Measurements from ENCODE around the gene GCK.
A peak's percentile ranks its signal among the peaks of the same experiment; 100 is the strongest.

The GCK gene

GRCh38 chr7:44116087-44116788 lies 73.0 kb downstream of the GCK start:
- DNase-seq: no peak

- DNase-seq: no peak
Measured at GRCh38 chr7:44114586-44115310, 74.5 kb downstream of the GCK start.

GRCh38 chr7:44113764-44114354 lies 75.4 kb downstream of the GCK start:
- DNase-seq: no peak

GRCh38 chr7:44112997-44113763 lies 76.1 kb downstream of the GCK start:
- no peak for DNase-seq

- no peak for DNase-seq
Measured at GRCh38 chr7:44112231-44112996, 76.8 kb downstream of the GCK start.

- DNase-seq: no peak
Measured at GRCh38 chr7:44111761-44112160, 77.5 kb downstream of the GCK start.

GRCh38 chr7:44110719-44111635 lies 78.3 kb downstream of the GCK start:
- DNase-seq: no peak

- no peak for DNase-seq
Measured at GRCh38 chr7:44109991-44110390, 79.2 kb downstream of the GCK start.

GRCh38 chr7:44108768-44109750 lies 80.2 kb downstream of the GCK start:
- DNase-seq: no peak

- DNase-seq: no peak
Measured at GRCh38 chr7:44107961-44108767, 81.1 kb downstream of the GCK start.

GRCh38 chr7:44107116-44107960 lies 81.9 kb downstream of the GCK start:
- no peak for DNase-seq

GRCh38 chr7:44106311-44107065 lies 82.8 kb downstream of the GCK start:
- no peak for DNase-seq

GRCh38 chr7:44105832-44106231 lies 83.4 kb downstream of the GCK start:
- DNase-seq: no peak

- peak; percentile 73 for DNase-seq
Measured at GRCh38 chr7:44104860-44105771, 84.1 kb downstream of the GCK start.

- DNase-seq: peak; percentile 36
Measured at GRCh38 chr7:44103923-44104859, 85.0 kb downstream of the GCK start, which contains the start of gene AEBP1. Gene AEBP1 (plus strand): TSS chr7:44104345. CDS start chr7:44104666, 321 bp downstream.
